Fibroblast of skin of left biceps (primary cell): ENCODE results near the gene LCAT.
"Not testable (repeated sequence)": the region's sequence is repeated elsewhere in the genome, so short reads cannot be mapped to it uniquely, and the experiment has no call there.

Source experiments
- DNase-seq, 2 experiments: peaks; one replicate each; pipeline ENCODE4 v3.0.0-alpha.2; 2013; ENCODE audit warnings: low read depth in 2 of 2

LCAT gene

GRCh38 chr16:67946966-67947558 is 3.1 kb upstream of the LCAT start:
- DNase-seq: no peak

- no peak for DNase-seq
Measured at GRCh38 chr16:67946128-67946569, 2.2 kb upstream of the LCAT start.

GRCh38 chr16:67945392-67945933 is 1.5 kb upstream of the LCAT start:
- no peak for DNase-seq

GRCh38 chr16:67944690-67945391 is 921 bp upstream of the LCAT start:
- no peak for DNase-seq

- DNase-seq: no peak
Measured at GRCh38 chr16:67943256-67943618, 683 bp downstream of the LCAT start.

GRCh38 chr16:67942510-67943255 is 1.2 kb downstream of the LCAT start:
- DNase-seq: no peak

GRCh38 chr16:67942200-67942509 is 1.8 kb downstream of the LCAT start:
- no peak for DNase-seq

- no peak for DNase-seq
Measured at GRCh38 chr16:67941469-67942199, 2.3 kb downstream of the LCAT start.

GRCh38 chr16:67940446-67941089 is 3.4 kb downstream of the LCAT start:
- no peak for DNase-seq

GRCh38 chr16:67939507-67940445 is 4.1 kb downstream of the LCAT start:
- no peak for DNase-seq

GRCh38 chr16:67937713-67938112 is 6.2 kb downstream of the LCAT start:
- not testable (repeated sequence) for DNase-seq

GRCh38 chr16:67936880-67937605 is 6.9 kb downstream of the LCAT start:
- no peak for DNase-seq

GRCh38 chr16:67936124-67936879 is 7.6 kb downstream of the LCAT start, which contains the start of gene PSMB10:
Gene PSMB10 (minus strand): TSS chr16:67936850. CDS start chr16:67936749, 101 bp downstream.
- DNase-seq: no peak

GRCh38 chr16:67935402-67936123 is 8.4 kb downstream of the LCAT start:
- DNase-seq: peak; percentile 57 to 69

GRCh38 chr16:67935101-67935401 is 8.9 kb downstream of the LCAT start:
- DNase-seq: no peak

GRCh38 chr16:67934306-67935100 is 9.4 kb downstream of the LCAT start:
- DNase-seq: no peak

GRCh38 chr16:67933805-67934204 is 10.1 kb downstream of the LCAT start:
- DNase-seq: no peak

- DNase-seq: no peak
Measured at GRCh38 chr16:67932462-67932840, 11.5 kb downstream of the LCAT start.
